GM10847 (cell line): ENCODE results near the gene CBR3.

Experiments used
- POLR2A ChIP-seq: IDR thresholded peaks from 2 replicates; pipeline ENCODE4 v1.6.1; 2011; ENCODE audit not compliant: insufficient read length; ENCODE audit errors: extremely low read depth

CBR3 gene

GRCh38 chr21:36109868-36110267 is 25.0 kb upstream of the CBR3 start:
- no peak for TF ChIP-seq POLR2A

DNA sequence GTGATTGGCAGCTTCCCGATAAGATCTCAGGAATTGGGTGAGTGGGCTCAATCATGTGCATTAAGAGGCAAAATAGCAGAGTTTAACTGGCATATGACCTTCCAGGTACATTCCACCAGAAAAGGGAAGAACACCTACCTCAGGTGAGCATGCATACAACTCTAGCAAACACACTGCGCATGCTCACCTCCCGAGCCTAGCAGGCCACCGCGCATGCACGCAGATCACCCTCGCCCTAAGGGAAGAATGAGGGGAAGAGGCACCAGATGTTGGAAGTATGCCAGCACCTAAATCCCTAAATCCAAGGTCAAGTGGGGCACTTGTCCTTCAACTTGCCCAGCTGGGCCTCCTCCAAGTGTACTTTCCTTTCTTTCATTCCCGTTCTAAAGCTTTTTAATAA is 23.6 kb upstream of the CBR3 start:
- TF ChIP-seq POLR2A = no peak

DNA sequence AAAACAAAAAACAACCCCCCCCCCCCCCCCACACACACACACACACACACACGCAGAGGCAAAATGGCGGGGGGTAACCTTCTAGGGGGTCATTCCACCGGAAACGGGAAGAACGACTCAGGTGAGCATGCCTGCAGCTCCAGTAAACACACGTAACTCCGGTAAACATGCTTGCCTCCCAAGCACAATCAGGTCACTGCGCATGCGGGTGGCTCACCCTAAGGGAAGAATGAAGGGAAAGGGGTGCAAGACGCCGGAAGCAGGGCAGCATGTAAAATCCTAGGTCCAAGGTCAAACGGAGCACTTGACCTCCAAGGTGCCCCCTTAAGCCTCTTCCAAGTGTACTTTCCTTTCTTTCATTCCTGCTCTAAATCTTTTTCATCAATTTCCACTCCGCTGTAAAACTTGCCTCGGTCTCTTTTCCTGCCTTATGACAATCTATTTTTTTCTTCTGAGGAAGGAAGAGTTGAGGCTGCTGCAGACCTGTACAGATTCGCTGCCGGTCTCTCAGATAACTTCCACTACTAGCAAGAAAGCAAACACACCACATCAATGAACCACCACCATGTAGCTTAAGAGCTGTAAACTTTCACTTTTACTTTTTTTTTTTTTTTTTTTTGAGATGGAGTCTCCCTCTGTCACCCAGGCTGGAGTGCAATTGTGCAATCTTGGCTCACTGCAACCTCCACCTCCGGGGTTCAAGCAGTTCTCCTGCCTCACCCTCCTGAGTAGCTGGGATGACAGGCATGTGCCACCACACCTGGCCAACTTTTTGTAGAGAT is 21.0 kb upstream of the CBR3 start:
- TF ChIP-seq POLR2A = no peak

DNA sequence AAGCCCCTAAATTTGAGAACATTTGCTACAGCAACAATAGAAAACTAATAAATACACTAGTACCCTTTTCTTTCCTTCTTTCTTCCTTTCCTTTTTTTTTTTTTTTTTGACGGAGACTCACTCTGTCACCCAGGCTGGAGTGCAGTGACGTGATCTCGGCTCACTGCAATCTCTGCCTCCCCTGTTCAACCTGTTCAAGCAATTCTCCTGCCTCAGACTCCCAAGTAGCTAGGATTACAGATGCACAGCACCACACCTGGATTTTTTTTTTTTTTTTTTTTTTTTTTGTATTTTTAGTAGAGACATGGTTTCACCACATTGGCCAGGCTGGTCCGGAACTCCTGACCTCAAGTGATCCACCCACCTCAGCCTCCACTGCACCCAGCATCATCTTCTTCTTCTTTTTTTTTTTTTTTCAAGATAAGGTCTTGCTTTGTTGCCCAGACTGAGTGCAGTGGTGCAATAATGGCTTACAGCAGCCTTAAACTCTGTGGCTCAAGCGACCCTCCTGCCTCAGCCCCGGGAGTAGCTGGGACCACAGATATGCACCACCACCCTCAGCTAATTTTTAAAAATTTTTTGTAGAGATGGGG is 19.6 kb upstream of the CBR3 start:
- no peak for TF ChIP-seq POLR2A

- TF ChIP-seq POLR2A = no peak
These were observed 17.6 kb upstream of the CBR3 start for GRCh38 chr21:36117286-36117741.

DNA sequence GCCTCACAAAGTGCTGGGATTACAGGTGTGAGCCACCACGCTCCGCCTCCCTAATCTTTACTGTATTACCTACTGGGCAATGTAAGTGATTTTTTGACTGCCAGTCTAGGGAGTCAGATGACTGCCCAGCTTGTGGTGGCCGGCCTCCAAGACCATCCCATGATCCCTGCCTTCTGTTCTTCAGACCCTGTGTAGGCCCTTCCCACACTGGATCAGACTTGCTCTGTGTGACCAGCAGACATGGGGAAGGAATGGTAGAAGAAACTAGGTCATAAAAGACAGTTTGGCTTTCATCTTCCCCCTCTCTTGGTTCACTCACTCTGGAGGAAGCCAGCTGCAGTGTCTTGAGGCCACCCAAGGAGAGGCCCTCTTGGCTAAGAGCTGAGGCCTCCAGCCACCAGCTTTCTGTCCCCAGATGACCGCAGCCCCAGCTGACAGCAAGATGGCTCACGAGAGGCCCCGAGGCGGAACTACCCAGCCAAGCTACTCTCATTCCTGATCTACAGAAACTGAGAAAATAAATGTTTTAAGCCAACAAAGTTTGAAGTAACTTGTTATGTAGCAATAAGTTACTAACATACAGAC is 14.5 kb upstream of the CBR3 start:
- no peak for TF ChIP-seq POLR2A

DNA sequence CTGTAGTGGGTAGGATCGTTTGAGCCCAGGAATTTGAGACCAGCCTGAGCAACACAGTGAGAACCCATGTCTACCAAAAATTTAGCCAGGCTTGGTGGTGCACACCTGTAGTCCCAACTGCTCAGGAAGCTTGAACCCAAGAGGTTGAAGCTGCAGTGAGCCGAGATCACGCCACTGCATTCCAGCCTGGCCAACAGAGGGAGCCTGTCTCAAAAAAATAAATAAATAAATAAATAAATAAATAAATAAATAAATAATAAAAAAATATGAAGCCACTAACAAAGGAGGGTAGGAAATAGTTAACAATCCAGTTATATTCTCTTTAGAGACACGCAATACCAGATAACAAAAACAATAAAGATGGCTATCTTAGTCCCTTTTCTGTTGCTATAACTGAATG is 11.9 kb upstream of the CBR3 start:
- no peak for TF ChIP-seq POLR2A

DNA sequence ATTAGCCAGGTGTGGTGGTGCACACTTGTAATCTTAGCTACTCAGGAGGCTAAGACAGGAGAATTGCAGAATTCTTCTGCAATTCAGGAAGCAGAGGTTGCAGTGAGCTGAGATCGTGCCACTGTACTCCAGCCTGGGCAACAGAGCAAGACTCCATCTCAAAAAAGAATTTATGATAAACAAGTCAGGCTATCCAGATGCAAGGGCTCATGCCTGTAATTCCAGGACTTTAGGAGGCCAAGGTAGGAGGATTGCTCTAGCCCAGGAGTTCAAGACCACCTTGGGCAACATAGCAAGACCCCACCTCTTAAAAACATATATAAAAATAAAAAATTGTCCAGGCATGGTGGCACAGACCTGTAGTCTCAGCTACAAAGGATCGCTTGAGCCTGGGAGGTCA is 10.5 kb upstream of the CBR3 start:
- no peak for TF ChIP-seq POLR2A

- TF ChIP-seq POLR2A = no peak
These were observed 9.2 kb upstream of the CBR3 start for GRCh38 chr21:36125512-36126207.

DNA sequence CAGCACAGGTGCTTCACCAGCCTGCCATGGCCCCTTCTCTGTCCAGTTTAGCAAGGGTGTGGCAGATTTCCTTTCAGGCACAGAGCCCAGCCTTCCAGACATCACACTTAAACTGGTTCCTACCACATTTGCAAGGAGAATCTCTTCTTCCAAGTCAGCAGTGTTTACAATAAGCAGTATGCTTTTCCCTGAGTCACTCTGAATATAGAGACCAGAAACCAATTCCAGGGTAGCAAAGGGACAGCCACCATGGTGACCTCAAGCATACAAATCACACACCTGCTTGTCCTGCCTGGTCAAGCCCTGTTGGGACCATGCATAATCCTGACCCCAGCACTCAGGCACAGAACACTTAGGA is 8.7 kb upstream of the CBR3 start:
- no peak for TF ChIP-seq POLR2A

DNA sequence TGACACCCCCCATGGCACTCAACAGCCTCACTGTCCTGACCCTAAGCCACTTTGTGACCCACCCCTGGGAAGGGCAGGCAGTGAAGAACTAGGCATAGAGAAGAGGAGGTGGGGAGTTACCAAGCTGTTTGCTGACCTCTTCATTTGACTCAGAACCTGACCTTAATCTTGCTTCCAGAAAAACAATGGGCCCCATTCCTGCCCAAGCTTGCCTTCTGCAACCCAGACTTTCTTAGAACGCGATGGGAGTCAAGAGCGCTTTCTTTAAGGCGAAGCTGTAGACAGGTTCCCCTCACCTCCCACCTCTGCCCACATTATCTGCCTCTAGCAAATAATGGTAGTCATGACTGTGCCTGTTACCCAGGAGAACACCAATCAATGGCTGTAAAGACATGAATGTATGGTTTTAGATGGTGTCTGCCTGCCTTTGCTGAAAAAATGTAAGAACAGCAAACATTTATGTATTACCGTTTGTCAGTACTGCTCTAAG is 8.2 kb upstream of the CBR3 start:
- no peak for TF ChIP-seq POLR2A

DNA sequence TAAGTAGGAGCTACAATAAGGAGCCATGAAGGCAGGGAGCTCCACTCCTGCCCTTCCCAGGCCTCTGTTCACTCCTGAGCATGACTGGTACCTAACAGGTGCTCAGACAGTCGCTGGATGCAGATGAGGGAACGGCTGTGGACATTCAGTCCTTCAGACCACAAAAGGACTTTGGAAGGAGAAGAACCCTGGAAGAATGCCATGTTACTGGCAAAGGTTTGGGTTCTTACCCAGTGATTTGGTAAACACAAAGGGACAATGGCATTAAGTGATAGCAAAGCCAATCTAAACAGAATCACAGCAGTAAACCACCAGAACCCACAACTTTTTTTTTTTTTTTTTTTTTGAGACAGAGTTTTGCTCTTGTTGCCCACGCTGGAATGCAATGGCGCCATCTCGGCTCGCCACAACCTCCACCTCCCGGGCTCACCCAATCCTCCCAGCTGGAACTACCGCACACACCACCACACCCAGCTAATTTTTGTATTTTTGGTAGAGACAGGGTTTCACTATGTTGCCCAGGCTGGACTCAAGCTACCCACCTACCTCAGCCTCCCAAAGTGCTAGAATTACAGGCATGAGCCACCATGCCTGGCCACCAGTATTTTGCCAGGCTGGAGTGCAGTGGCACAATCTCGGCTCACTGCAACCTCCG is 7.5 kb upstream of the CBR3 start:
- TF ChIP-seq POLR2A = no peak

DNA sequence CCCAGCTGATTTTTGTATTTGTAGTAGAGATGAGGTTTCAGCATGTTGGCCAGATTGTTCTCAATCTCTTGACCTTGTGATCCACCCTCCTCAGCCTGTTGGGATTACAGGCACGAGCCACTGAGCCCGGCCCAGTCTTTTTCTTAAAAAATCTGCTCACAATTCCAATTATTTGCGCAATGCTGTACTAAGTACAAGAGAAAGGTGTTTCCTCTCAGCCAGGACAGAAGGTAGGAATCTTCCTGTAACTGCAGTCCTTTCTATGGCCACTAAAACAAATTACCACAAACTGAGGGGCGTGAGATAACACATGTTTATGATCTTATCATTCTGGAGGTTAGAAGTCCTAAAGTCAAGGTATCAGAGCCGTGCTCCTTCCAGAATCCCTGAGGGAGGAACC is 6.9 kb upstream of the CBR3 start:
- TF ChIP-seq POLR2A = no peak

DNA sequence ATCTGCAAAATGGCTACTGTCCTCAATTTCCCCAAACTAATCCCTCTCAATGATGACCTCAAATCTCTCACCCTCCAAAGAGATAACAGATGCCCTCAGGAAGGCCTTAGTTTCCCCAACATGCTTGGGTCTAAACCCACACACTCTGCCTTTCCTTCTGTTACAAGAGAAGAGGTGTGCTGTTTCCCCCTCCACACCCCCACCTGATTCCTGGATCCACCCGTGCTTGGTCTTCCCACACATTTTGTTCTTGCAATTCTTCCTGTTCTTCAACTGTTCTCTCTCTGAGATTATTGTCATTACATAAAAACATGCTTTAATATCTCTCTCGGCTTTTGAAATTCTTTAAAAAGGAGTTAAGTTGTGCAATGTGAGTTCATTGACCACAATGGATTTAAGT is 5.7 kb upstream of the CBR3 start:
- no peak for TF ChIP-seq POLR2A

- no peak for TF ChIP-seq POLR2A
These were observed 2.2 kb upstream of the CBR3 start for GRCh38 chr21:36132696-36133095.
